HG03442 (cell line): ENCODE data around the gene ITGAE.
"Not testable (repeated sequence)": the region's sequence is repeated elsewhere in the genome, so short reads cannot be mapped to it uniquely, and the experiment has no call there.

ENCODE experiments used
- ATAC-seq: cut with Tn5 transposase; IDR thresholded peaks from one replicate; pipeline ENCODE4 v1.9.1; 2021; ENCODE audit warnings: mild to moderate bottlenecking, moderate library complexity; ENCODE audit not compliant: unreplicated experiment

The ITGAE gene

GRCh38 chr17:3734911-3735276, 66.1 kb downstream of the ITGAE start:
- ATAC-seq: not testable (repeated sequence)

GRCh38 chr17:3732210-3732621, 68.8 kb downstream of the ITGAE start:
- peak; percentile 45 for ATAC-seq

GRCh38 chr17:3730881-3731429, 70.0 kb downstream of the ITGAE start:
- no peak for ATAC-seq

GRCh38 chr17:3729881-3730280, 71.1 kb downstream of the ITGAE start:
- ATAC-seq: no peak

- ATAC-seq: not testable (repeated sequence)
These were observed 72.9 kb downstream of the ITGAE start for GRCh38 chr17:3728099-3728498.

GRCh38 chr17:3727041-3727440, 73.9 kb downstream of the ITGAE start:
- no peak for ATAC-seq

- ATAC-seq: no peak
These were observed 76.5 kb downstream of the ITGAE start for GRCh38 chr17:3724378-3725077.

GRCh38 chr17:3723556-3724377, 77.2 kb downstream of the ITGAE start, which contains the start of gene HASPIN:
Gene HASPIN, plus strand, starts transcription at chr17:3723903. Its CDS starts 33 bp downstream, at chr17:3723936.
- ATAC-seq: peak; percentile 84

- ATAC-seq: no peak
These were observed 77.8 kb downstream of the ITGAE start for GRCh38 chr17:3723188-3723555.

- no peak for ATAC-seq
These were observed 78.3 kb downstream of the ITGAE start for GRCh38 chr17:3722716-3723115.

GRCh38 chr17:3719265-3719664, 81.7 kb downstream of the ITGAE start:
- no peak for ATAC-seq

GRCh38 chr17:3718201-3718600, 82.8 kb downstream of the ITGAE start:
- ATAC-seq: no peak

GRCh38 chr17:3715296-3715695, 85.7 kb downstream of the ITGAE start:
- ATAC-seq: no peak

- no peak for ATAC-seq
These were observed 88.1 kb downstream of the ITGAE start for GRCh38 chr17:3712811-3713463.

- peak; percentile 92 for ATAC-seq
These were observed 90.0 kb downstream of the ITGAE start for GRCh38 chr17:3710951-3711383.

GRCh38 chr17:3708366-3708765, 92.6 kb downstream of the ITGAE start:
- ATAC-seq: no peak

- not testable (repeated sequence) for ATAC-seq
These were observed 95.3 kb downstream of the ITGAE start for GRCh38 chr17:3705718-3705984.

GRCh38 chr17:3704931-3705717, 95.9 kb downstream of the ITGAE start:
- ATAC-seq: no peak

- not testable (repeated sequence) for ATAC-seq
These were observed 98.9 kb downstream of the ITGAE start for GRCh38 chr17:3702041-3702539.

- no peak for ATAC-seq
These were observed 101.0 kb downstream of the ITGAE start for GRCh38 chr17:3699951-3700350.

GRCh38 chr17:3698139-3698538, 102.8 kb downstream of the ITGAE start:
- ATAC-seq: no peak
